GM06990 (cell line): ENCODE measurements around the gene NACA2.
"Not testable (repeated sequence)": the region's sequence is repeated elsewhere in the genome, so short reads cannot be mapped to it uniquely, and the experiment has no call there.

Experiments
- DNase-seq: peaks from one replicate; pipeline ENCODE4 v3.0.0-alpha.2; 2011; ENCODE audit not compliant: insufficient read length; ENCODE audit errors: extremely low read depth
- H3K27me3 ChIP-seq: replicated peaks from 2 replicates; pipeline ENCODE4 v1.6.0; 2011; ENCODE audit warnings: low read length; ENCODE audit not compliant: control insufficient read depth, insufficient read depth
- H3K36me3 ChIP-seq: 2 replicates; pipeline ENCODE4 v1.5.1; 2011; ENCODE audit warnings: low read length; ENCODE audit not compliant: control insufficient read depth, insufficient read depth
- H3K4me3 ChIP-seq: replicated peaks from 2 replicates; pipeline ENCODE4 v1.5.1; 2011; ENCODE audit warnings: low read depth, mild to moderate bottlenecking, control low read depth, low read length
- TF ChIP-seq, protein P1 (sequence below): IDR thresholded peaks from 2 replicates; pipeline ENCODE4 v1.5.1; 2011; ENCODE audit warnings: low read length, control low read depth, mild to moderate bottlenecking, inconsistent platforms; ENCODE audit not compliant: insufficient read depth, poor library complexity, severe bottlenecking

Gene NACA2

DNA sequence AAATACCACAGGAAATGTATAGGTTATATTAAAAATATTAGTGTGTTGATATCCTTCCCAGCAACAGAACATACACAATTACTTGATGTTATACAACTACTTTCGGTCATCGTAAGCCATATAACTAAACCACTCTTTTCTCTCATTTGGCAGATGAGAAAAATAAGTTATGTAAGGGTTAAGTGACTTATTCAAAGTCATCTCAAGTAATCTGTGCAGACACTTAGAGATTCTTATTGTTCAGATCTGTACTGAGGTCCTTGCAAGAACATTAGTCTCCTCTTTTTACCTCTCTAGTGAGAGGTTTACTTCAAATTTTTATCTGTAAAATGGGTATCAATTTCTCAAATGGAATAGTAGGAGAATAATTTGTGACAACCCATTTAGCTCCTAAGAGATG is 15.0 kb downstream of the NACA2 start:
- no peak for DNase-seq
- H3K27me3 ChIP-seq, result no peaks in the 10 kb centered on the region; the same call in 1 of the 2 replicates
- TF ChIP-seq, protein P1, sequence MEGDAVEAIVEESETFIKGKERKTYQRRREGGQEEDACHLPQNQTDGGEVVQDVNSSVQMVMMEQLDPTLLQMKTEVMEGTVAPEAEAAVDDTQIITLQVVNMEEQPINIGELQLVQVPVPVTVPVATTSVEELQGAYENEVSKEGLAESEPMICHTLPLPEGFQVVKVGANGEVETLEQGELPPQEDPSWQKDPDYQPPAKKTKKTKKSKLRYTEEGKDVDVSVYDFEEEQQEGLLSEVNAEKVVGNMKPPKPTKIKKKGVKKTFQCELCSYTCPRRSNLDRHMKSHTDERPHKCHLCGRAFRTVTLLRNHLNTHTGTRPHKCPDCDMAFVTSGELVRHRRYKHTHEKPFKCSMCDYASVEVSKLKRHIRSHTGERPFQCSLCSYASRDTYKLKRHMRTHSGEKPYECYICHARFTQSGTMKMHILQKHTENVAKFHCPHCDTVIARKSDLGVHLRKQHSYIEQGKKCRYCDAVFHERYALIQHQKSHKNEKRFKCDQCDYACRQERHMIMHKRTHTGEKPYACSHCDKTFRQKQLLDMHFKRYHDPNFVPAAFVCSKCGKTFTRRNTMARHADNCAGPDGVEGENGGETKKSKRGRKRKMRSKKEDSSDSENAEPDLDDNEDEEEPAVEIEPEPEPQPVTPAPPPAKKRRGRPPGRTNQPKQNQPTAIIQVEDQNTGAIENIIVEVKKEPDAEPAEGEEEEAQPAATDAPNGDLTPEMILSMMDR, result no peak
- H3K36me3 ChIP-seq, result no peaks in the 10 kb centered on the region
- no peak overlapping the region for H3K4me3 ChIP-seq

DNA sequence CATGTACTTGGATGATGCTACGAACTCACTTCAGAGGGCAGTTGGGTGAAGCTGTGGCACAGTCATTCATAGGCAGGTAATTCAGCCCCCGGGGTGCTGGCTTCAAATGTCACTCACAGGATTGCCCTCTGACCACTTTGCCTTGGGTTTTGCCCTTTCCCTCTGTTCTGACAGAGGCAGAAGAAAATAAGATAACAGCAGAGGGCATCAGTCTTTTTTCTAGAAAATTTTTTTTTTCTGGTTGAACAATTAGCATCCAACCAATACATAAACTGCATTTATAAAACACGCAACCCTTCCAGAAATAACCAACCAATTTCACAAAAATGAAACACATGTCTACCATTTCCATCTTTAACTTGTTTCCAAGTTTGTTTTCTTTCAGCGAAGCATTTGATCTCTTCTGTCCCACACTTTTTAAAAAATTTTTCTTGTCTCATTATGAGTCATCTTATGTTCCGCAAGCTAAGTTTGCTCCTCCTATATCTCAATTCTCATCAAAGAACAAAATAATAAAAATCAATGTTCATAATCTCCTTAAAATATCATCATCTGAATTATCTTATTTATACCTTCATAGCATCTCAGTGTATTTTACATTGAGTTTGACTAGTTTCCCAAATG is 15.6 kb downstream of the NACA2 start:
- TF ChIP-seq, protein P1, result no peak
- no peak for DNase-seq
- Histone ChIP-seq H3K36me3 (no peaks in the 10 kb centered on the region), H3K27me3 (no peaks in the 10 kb centered on the region; the same call in 1 of the 2 replicates), H3K4me3 (no peak overlapping the region)

DNA sequence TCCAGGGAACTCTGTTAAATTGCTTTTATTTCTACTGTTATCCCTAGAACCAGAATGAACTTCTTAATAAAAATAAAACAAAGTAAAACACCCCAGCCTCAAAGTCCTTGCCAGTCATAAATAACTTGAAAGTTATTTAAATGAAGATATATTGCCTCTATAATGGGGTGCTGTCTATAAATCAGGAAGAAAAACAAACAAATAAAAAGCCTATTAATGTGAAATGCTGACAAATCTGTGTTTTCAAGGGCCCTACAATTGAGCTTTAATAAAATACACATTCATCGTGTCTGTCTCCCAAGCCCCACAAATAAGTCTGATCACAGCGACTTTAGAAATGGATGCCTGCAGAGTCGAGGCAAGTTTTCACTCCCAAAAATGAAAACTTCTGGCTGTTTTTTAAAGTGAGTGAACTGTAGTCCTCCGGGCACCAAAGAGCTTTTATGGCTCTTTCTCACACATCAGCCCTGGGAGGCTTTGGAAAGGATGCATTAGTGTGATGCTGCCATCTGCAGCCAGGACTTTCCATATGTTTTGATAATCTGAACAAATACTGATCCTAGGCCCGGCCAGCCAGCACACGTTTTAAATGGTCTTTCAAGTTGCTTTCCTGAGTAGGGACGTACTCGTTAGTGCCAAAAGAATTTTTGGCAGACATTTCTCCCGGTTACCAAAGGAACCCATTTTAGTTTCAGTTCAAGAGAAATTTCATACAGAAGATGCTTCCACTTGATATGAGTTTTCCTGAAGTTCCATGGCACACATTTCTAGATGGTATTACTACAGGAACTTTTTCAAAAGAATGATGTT is 16.3 kb downstream of the NACA2 start:
- H3K36me3 ChIP-seq, result no peaks in the 10 kb centered on the region
- H3K4me3 ChIP-seq, result no peak overlapping the region
- no peak for DNase-seq
- TF ChIP-seq, protein P1, result no peak
- H3K27me3 ChIP-seq, result no peaks in the 10 kb centered on the region

DNA sequence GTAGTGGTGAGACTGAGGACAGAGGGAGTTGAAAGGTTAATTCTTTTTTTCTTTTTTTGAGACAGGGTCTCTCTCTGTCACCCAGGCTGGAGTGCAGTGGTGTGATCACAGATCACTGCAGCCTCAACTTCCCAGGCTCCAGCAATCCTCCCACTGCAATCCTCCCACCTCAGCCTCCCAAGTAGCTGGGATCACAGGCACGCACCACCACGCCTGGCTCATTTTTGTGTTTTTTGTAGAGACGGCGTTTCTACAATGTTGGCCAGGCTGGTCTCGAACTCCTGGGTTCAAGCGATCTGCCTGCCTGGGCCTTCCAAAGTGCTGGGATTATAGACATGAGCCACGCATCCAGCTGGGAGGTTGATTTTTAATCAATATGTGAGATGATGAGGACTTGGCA is 18.5 kb downstream of the NACA2 start:
- DNase-seq, H3K4me3 ChIP-seq, H3K36me3 ChIP-seq, H3K27me3 ChIP-seq: not testable (repeated sequence)

DNA sequence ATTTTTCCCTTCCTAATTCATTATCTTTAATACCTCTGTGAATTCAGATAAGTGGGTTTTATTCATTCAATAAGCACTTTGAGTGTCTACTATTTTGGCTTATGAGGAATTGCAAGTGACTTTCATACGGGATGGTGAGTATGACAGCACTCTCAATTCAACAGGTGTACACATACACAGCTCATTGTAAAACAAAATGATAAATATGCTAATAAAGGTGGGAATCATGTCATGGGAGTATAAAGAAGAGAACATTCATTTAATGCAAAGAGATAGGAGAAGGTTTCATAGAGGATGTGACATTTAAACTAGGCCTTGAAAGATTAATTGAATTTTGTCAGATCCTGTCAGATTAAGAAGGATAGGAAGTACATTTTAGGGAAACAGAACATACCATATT is 19.4 kb downstream of the NACA2 start:
- Histone ChIP-seq H3K4me3 (no peak overlapping the region), H3K36me3 (no peaks in the 10 kb centered on the region), H3K27me3 (no peaks in the 10 kb centered on the region)
- DNase-seq, result no peak
- TF ChIP-seq, protein P1, result no peak

DNA sequence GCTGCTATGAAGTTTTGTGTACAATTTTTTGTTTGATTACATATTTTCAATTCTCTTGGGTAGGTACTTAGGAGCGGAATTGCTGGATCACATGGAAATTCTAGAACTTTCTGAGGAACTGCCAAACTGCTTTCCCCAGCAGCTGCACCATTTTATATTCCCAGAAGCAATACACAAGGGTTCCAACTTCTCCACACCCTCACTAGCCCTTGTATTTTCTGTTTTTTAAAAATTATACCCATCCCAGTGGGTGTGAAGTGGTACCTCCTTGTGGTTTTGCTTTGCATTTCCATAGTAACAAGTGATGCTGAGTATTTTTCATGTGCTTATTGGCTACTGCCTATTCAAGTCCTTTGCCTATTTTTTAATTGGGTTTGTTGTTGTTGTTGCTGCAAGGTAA is 20.9 kb downstream of the NACA2 start:
- H3K36me3 ChIP-seq, result no peaks in the 10 kb centered on the region
- H3K27me3 ChIP-seq, result no peaks in the 10 kb centered on the region
- no peak overlapping the region for H3K4me3 ChIP-seq
- no peak for DNase-seq
- TF ChIP-seq, protein P1, result no peak

DNA sequence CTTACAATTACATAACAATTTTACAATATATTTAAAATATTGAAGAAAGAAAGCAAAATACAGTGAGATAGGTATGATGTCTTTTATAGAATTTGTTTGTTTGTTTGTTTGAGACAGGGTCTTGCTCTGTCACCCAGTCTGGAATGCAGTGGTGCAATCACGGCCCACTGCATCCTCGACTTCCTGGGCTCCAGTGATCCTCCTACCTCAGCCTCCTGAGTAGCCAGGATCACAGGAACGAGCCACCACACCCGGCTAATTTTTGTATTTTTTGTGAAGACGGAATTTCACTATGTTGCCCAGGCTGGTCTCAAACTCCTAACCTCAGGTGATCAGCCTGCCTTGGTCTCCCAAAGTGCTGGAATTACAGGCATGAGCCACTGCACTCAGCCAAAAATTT is 21.5 kb downstream of the NACA2 start:
- DNase-seq, H3K27me3 ChIP-seq, H3K36me3 ChIP-seq, H3K4me3 ChIP-seq: not testable (repeated sequence)
